Stimulated activated CD8-positive, alpha-beta memory T cell treated with anti-CD3 and anti-CD28 coated beads, Interleukin-12 subunit alpha, Interleukin-12 subunit beta, amount 100 ng/mL, for 4 hours (primary cell): ENCODE data around the gene TRMU.
"Not testable (repeated sequence)": the region's sequence is repeated elsewhere in the genome, so short reads cannot be mapped to it uniquely, and the experiment has no call there.

Experiments
- DNase-seq: peaks from one replicate; pipeline ENCODE4 v3.0.0-alpha.2; 2020; ENCODE audit warnings: low read depth

Gene TRMU

DNA sequence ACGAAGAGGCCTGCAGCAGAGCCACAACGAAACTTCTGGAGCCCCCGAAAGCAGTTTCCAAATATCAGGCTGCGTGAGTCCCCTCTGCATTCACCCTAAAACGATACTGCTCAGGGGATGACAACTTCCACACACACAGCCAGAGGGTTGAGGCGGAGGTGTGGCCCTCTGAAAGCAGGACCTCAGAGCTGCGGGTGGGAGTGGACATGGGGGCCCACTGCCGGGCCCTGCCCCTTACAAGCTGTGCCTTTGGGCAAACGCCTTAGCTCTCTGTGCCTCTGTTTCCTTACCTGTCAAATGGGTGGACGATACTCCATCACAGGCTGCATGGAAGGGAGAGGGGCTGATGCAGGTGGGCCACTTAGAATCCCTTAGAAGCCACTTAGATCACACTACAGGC, 53.1 kb downstream of the TRMU start:
- DNase-seq = no peak

DNA sequence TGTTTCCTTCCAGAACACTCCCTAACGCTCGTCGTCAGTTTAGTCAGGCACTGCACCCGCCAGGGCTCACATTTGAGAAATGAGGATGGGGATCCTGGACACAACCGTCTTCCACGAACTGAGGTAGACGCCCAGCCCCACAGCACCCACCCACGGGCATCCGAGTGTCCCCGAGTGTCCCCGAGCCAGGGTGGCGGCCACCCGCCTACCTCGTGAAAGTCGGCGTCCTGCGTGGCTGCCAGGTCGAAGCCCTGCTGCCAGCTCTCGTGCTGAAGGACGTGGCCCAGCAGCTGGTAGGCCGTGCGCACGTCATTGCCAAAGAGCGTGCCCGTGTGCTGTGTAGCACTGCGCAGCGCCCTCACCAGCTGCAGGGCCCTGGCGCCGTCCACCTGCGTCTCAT, 53.6 kb downstream of the TRMU start:
- DNase-seq = no peak

DNA sequence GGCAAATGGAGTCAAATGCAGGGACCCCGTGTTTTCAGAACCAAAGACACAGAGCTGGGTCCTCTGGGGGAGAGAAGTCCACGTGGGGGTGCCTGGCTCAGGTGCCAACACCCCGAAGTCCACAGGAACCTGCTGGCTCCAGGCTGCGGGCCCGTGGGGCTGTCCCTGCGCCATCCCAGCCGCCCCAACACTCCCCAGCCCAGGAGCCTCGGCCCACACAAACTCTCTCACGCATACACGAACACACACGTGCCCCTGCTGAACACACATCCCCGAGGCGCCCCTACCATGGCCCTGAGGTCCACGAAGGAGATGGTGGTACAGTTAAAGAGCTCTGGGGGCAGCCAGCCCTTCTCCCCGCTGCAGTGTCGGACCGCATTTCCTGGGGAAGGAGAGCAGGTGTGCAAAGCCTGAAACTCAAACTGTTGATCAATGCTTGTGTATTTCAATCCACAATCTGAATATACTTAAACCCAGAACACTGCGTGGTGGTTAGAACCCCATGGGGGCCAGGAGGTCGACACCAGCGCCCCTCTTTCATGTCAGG, 54.7 kb downstream of the TRMU start:
- no peak for DNase-seq

DNA sequence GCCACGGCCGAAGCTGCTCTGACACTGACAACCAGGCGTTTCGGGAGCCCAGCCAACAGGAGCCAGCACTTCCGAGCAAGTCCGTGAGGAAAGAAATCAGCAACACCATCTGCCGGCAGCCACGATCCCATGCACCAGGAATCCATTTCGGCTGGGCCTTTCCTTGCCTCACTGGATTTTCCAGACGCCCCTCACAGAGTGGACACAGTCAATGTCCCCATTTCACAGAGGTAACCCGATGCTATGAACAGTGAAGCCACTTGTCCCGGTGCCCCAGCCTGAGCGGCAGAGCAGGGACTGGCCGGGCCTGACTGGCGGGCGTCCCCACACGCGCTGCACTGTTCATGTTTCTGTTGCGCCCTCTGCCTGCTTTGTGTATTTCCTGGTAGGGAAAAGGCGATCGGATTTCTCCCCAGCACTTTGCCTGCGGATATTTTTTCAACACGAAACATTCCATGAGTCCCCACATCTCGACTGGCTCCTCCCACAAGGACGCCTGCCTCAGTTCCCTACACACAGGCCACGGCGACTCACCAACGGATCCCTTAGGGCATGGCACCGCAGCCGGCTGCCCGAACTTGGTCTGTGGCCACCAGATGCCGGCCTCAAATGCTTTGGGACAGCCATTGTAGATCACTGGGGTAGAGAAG, 55.3 kb downstream of the TRMU start:
- DNase-seq = no peak

DNA sequence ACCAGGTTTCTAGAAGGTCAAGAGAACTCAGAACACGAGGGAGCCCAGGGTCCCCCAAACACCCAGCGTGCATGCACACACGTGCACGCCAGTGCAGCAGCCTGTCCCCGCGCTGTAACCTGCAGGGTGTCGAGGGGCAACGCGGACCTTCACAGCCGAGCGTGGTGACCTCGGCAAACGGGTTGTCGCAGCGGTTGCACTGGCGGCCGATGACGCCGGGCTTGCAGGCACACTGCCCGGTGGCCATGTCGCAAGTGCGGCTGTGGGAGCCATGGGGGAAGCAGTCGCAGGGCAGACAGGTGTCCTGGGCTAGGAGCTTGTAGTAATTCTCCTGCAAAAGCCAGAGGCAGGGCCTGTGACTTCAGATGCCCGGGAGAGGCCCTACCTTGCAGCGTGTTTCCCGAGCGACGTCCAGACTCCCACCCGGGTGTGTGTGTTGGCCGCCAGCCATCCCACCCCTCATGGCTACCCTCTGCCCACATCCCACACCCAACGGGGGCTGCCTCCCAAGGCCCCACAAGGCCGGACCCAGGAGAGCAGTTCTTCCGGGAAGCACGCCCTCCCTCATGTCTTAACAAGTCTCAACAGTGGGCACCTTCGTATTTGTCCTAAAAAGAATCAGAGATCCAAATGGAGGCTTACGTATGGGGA, 56.1 kb downstream of the TRMU start:
- DNase-seq = no peak

DNA sequence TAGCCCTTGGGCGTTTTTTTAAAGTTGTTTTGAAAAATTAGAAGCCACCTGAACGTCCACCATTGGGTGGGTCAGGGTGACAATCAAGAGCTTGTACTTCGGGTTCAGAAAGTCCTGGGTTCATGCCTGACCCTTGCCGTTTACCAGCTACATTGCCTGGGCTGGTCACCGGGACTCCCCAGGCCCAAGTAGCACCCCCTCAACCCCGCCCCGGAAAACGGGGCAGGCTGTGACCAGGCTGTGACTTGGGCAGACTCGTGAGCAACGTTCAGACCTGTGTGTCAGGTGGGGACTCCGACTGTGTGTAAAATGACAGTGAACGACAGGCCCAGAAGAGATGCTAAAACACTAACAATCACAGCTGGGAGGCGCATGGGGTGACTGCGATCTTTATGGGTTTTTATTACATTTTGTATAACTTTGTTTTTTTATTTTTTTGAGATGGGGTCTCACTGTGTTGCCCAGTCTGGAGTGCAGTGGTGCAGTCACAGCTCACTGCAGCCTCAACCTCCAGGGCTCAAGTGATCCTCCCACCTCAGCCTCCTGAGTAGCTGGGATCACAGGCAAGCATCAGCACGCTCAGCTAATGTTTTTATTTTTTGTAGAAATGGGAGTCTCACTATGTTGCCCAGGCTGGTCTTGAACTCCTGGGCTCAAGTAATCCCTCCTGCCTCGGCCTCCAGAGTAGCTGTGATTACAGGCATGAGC, 56.8 kb downstream of the TRMU start:
- no peak for DNase-seq

DNA sequence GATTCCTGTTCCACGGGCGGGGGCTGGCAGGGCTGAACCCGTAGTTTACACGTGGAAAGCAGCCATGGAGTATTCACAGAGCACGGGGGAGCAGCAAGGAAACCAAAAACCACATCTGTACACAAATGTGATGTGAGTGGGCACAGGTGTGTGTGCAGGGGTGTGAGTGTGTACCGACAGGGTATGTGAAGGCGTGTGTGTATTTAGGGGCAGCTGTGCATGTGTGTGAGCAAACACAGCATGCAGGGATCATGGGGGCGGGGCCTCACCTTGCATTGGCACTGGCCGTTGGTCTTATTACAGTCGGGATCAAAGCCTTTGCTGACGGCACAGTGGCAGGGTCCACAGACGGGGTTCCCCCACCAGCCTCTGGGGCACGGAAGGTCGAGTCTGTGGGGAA, 58.4 kb downstream of the TRMU start:
- DNase-seq = no peak

DNA sequence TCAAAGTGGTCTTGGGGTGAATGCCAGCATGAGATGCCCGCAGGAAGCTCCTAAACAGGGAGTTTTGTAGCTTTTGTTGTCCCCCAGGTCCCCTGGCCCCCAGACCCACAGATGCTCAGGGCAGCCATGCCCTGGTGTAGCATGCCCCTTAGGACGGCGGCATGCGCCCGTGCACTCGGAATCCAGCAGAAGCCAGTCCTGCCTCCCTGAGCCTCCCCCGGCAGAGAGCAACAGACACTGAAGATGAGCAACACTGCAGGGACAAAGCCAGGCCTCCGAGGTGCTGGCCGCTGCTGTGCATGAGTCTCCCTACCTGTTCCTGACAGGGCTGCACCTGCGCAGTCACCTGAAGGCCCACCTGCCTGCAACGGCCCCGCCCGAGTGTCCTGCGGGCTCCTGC, 59.1 kb downstream of the TRMU start:
- DNase-seq = no peak

DNA sequence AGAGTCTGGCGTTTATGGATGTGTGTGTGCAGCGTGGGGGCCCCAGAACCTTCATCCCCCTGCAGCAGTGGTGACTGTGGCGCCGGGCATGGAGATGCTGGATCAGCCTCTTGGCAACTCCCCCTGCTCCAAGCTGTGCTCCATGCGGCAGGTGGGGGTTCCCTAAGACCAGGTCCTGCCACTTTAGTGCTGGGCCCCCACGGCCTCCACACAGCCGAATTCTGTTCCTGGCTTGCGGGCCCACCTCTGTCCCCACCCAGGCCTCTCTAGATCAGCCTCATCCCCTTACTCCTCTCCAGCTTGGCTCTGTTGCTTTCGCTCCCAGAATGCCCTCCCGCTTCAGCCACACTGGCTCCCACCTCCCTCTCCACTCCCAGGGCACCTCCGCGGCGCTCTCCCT, 59.6 kb downstream of the TRMU start:
- no peak for DNase-seq

DNA sequence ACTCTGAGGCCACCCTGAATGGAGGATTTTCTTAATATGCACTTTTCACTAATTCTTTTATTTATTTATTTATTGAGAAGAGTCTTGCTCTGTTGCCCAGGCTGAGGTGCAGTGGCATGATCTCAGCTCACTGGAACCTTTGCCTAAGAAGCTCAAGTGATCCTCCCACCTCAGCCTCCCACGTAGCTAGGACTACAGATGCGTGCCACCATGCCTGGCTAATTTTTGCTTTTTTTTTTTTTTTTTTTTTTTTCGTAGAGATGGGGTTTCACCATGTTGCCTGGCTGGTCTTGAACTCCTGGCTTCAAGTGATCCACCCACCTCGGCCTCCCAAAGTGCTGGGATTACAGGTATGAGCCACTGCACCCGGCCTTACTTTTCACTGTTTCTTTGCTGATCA, 61.5 kb downstream of the TRMU start:
- DNase-seq = not testable (repeated sequence)

DNA sequence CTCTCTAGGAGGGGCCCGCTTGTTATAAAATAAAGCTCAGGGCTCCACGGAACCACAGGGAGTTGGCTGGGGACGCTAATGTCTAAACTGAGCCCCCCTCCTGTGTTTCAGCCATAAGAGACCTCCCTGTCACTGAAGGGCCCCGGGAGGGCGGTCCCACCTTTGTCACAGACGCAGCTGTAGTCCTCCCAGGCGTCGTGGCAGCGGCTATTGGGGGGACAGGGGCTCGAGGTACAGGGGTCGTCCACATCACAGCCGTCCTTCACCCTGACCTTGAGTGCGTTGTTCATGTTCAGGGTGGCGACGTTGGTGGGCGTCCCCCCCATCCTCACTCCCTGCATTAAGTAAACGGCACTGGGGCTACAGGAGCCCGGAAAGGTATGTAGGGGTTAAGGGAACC, 62.0 kb downstream of the TRMU start:
- no peak for DNase-seq

DNA sequence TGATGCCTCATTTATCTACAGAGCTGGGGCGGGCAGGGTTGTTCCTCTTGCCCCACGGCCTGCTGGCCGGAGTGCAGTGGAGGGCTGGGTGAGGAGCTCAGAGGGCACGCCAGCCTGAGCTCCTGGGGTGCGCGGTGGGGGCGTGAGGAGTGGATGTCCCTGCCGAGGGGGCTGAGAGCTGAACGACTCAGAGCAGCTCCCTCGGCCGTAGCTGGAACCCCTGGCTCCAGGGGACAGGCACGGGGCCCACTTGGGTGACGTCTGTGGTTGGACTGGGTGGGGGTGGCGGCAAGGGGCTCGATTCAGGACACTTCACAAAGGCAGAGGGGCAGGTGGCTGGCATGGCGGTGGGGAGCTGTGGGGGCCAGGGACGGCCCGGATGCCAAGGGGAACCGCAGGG, 62.4 kb downstream of the TRMU start:
- no peak for DNase-seq

DNA sequence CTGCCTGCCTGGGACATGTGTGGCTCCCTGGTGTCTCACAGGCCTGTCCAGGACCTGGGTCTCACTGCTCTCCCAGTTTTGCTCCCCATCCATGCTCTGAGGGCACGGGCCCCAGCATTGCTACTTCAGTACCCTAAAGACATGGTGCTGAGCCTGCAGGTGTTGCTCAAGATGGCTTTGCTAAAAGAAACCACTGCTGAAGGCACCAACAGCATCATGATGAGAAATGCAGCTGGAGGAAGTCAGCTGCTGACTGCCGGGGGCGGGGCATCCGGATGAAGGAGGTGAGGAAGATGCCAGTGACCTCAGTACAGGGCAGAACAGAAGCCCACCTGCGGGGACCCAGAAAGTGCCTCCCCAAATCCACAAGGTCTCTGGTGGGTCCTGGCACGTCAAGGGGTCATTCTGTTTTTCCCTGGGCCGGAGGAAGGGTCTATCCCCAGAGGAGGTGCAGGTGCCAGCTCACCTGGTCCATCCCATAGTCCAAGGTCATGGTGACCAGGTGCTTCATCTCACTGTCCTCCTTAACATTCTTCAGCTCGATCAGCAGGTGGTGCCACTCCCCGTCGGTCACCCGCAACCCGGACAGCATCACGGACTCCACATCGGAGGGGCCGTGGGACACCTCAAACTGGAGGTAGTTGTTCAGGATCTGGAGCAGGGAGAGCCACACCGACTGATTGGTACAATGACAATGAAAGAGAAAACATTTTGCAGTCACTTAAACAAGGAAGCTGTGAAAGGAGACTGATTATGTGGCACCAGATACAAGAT, 63.9 kb downstream of the TRMU start:
- no peak for DNase-seq

DNA sequence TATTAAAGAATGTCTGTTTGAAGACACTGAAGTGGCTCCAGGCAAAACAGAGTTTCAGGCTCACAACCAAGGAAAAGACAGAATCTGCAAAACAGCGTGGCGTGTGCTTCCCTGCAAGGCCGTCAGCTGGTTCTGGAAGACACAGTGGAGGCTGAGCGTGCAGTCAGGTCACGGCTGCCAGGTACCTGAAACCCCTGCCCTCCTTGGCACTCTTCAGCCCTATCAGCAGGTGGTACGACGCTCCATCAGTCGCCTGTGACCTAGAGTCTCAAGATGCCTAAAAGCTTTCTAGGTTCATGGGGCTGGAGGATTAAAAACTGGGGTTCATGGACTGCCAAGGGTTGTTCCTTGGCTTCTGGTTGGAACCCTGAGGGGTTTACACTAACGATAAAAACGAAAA, 65.9 kb downstream of the TRMU start:
- no peak for DNase-seq

DNA sequence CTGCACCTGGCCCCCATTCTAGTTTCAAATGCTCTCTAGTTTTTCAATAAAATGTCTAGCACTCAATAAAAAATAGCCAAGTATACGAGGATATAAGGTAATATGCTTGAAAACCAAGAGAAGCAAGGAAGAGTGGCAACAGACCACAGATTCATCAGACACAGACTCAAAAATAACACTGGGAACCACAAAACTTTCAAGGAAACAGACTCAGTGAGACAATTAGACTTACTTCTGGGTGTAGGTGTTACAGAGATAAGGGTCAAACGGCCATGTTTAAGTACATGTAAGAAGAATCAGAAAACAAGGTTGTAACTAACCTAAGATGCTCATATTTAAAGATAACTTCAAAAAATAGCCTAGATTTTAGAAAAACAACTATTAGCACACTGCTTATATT, 67.0 kb downstream of the TRMU start:
- no peak for DNase-seq

DNA sequence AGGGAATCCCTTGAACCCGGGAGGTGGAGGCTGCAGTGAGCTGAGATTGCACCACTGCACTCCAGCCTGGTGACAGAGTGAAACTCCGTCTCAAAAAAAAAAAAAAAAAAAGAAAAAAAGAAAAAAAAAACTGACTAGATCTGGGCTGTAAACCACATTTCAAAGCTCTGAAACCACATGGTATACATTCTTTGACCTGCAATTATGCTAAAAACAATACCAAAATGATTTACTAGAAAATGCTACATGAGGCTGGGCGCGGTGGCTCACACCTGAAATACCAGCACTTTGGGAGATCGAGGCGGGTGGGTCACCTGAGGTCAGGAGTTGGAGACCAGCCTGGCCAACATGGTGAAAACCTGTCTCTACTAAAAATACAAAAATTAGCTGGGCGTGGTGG, 68.4 kb downstream of the TRMU start:
- DNase-seq = not testable (repeated sequence)

DNA sequence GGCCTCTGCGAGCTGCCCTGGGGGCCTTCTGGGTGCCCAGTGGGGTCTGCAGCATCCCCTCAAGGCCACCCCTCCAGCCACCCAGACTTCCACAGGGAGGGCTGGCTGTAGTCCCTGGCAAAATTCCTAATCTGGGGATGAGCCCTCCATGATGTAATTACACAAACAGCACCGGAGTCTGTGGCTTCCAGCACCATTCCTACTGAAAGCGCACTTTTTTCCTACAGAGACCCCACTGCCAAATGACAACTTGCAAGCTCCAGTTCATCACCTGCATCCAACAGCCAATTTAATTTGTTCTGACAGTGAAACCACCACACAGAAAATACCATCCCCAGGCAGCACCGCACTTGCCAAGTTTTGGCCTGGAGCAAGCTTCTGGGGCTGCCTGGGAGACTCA, 70.4 kb downstream of the TRMU start:
- DNase-seq = no peak

DNA sequence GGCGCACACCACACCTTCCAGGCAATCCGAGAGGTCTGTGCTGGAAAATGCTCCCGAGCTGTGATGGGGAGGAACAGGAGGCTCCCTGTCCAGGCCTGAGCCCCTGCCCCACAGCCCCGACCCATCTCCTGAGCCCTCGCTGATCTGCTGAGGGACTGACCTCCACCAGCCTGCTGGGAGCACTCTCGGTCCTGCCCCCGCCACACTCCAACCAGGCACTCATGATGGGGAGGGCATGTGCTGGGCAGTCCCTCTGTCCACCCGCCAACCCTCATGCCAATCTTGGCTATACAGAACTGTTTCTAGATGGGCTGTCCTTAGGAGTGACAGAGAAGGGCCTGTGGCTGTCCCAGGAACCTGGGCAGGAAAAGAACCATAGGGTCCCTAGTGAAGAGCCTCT, 70.8 kb downstream of the TRMU start:
- no peak for DNase-seq

DNA sequence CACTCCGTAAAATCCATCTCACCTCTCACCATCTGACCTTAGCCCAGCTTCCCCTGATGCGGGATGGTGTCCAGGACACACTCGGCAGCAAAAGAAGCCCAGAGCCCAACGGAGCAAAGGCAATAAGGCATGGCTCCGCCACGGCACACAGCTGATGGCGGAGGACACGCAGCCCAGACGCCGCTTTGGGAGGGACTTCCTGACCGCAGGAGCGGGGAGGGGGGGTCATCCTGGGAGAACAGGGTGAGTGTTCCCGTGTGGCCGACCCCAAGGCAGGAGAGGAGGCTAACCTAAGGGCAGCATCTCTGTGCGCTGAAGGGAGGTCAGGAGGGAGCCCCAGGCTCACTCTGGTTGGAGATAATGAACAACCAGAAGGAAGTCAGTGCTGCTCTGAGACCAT, 71.3 kb downstream of the TRMU start:
- no peak for DNase-seq
